HG03280 (cell line): Measurements from ENCODE around the gene HMGCS2.

ENCODE experiments used
- ATAC-seq: cut with Tn5 transposase; IDR thresholded peaks from one replicate; pipeline ENCODE4 v1.9.1; 2021; ENCODE audit warnings: mild to moderate bottlenecking, moderate library complexity; ENCODE audit not compliant: unreplicated experiment

Gene HMGCS2

DNA sequence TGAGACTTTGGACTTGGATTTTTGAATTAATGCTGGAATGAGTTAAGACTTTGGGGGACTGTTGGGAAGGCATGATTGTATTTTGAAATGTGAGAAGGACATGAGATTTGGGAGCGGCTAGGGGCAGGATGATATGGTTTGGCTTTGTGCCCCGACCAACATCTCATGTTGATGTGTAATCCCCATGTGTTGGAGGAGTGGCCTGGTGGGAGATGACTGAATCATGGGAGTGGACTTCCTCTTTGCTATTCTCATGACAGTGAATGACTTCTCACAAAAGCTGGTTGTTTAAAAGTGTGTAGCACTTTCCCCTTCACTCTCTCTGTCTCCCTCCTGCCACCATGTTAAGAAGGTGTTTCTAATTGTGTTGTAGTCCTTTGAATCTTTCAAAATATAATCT, 66.3 kb downstream of the HMGCS2 start:
- ATAC-seq = no peak

DNA sequence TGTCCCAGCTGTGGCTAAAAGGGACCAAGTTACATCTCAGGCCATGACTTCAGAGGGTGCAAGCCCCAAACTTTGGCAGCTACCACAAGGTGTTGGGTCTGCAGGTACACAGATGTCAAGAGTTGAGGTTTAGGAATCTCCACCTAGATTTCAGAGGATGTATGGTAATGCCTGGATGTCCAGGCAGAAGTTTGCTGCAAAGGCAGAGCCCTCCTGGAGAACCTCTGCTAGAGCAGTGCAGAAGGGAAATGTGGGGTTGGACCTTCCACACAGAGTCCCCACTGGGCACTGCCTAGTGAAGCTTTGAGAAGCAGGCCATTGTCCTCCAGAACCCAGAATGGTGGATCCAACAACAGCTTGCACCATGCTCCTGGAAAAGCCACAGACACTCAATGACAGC, 67.0 kb downstream of the HMGCS2 start:
- ATAC-seq = no peak

GRCh38 chr1:119700326-119700725, 68.4 kb downstream of the HMGCS2 start:
- no peak for ATAC-seq
